T follicular helper cell (primary cell): Measurements from ENCODE around the gene SCAMP2.

Experiments
- DNase-seq: peaks from one replicate; pipeline ENCODE4 v3.0.0-alpha.2; 2020; ENCODE audit warnings: low read depth

The SCAMP2 gene

GRCh38 chr15:74816624-74817369 is 56.4 kb downstream of the SCAMP2 start:
- DNase-seq: no peak

DNA sequence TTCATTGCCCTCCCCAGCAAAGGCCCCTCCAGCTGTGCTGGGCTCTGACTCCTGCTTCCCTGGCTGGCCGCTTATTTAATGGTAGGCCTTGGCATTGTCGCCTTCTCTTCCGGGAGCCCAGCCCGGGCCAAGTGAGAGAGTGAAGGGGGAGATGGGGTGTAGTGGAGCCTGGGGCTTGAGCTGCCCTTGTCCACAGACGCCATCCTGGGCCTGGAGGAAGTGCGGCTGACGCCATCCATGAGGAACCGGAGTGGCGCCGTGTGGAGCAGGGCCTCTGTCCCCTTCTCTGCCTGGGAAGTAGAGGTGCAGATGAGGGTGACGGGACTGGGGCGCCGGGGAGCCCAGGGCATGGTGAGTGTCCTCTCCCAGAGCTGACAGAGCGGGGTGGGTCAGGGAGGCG is 57.2 kb downstream of the SCAMP2 start:
- no peak for DNase-seq

GRCh38 chr15:74815121-74815934 is 57.8 kb downstream of the SCAMP2 start:
- DNase-seq: no peak

GRCh38 chr15:74812533-74812932 is 60.6 kb downstream of the SCAMP2 start, which contains the start of gene LMAN1L:
Gene LMAN1L (plus strand): TSS chr15:74812835. CDS start chr15:74812855, 20 bp downstream.
- DNase-seq: no peak

GRCh38 chr15:74809956-74810355 is 63.2 kb downstream of the SCAMP2 start:
- DNase-seq: no peak

GRCh38 chr15:74809242-74809641 is 63.9 kb downstream of the SCAMP2 start:
- no peak for DNase-seq

GRCh38 chr15:74808840-74809229 is 64.3 kb downstream of the SCAMP2 start:
- no peak for DNase-seq

DNA sequence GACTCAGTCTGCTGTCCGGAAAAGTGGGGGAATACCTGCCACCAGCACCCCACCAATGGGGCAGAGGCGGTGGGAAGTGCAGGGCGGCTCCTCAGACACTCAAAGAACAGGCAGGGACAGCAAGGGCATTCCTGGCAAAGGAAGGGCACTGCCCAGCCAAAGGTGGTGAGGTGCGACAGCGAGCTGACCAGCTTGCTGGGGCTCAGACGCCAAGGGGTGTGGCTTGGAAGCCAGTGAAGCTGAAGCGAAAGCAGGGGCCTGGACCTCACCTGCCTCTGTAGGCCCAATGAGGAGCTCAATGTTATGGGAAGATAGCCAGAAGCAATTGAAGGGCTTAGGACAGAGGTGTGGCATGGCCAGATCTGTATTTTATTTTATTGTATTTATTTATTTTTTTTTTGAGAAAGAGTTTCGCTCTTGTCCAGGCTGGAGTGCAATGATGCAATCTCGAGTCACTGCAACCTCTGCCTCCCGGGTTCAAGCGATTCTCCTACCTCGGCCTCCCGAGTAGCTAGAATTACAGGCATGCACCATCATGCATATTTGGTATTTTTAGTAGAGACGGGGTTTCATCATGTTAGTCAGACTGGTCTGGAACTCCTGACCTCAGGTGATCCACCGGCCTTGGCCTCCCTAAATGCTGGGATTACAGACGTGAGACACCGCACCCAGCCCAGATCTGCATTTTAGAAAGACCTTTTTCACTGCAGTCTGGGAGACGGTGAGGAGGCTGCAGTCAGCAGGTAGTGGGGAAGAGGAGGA is 64.9 kb downstream of the SCAMP2 start:
- DNase-seq: no peak

GRCh38 chr15:74807282-74807681 is 65.9 kb downstream of the SCAMP2 start:
- no peak for DNase-seq

DNA sequence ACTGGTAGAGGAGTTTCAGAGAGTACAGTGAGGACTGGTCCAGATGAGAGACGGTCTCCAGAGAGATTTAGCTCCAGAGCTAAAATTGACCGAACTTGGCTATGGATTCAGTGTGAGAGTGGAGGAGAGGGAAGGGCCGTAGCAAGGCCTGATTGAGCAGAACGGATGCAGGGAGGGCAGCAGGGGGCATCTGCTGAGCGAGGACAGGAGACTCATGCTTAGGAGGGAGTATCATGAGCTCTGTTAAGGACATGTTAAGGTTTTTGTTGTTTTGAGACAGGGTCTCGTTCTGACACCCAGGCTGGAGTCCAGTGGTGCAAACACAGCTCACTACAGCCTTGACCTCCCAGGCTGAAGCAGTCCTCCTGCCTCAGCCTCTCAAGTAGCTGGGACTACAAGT is 68.2 kb downstream of the SCAMP2 start:
- no peak for DNase-seq

DNA sequence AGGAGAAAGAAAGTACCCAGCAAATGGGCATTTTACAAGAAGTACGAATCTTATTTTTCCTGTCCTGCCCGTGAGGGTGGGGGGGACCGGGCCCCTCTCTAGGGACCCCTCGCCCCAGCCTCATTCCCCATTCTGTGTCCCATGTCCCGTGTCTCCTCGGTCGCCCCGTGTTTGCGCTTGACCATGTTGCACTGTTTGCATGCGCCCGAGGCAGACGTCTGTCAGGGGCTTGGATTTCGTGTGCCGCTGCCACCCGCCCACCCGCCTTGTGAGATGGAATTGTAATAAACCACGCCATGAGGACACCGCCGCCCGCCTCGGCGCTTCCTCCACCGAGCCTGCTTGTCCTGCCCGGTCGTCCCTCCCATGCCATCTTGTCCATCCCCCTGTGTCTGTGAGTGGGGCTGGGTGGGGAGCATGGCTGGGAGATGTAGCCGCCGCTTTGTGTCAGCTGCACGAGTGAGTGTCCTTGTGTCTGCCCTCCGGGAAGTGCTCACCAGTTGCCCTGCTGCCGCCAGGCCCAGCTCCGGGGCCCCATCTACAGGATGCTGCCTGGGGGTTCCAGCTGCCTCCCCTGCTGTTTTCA is 70.2 kb downstream of the SCAMP2 start:
- DNase-seq: no peak

- no peak for DNase-seq
These were observed 70.9 kb downstream of the SCAMP2 start for GRCh38 chr15:74802290-74802689.

GRCh38 chr15:74801311-74801997 is 71.7 kb downstream of the SCAMP2 start:
- DNase-seq: no peak

GRCh38 chr15:74800559-74801094 is 72.5 kb downstream of the SCAMP2 start:
- DNase-seq: no peak

DNA sequence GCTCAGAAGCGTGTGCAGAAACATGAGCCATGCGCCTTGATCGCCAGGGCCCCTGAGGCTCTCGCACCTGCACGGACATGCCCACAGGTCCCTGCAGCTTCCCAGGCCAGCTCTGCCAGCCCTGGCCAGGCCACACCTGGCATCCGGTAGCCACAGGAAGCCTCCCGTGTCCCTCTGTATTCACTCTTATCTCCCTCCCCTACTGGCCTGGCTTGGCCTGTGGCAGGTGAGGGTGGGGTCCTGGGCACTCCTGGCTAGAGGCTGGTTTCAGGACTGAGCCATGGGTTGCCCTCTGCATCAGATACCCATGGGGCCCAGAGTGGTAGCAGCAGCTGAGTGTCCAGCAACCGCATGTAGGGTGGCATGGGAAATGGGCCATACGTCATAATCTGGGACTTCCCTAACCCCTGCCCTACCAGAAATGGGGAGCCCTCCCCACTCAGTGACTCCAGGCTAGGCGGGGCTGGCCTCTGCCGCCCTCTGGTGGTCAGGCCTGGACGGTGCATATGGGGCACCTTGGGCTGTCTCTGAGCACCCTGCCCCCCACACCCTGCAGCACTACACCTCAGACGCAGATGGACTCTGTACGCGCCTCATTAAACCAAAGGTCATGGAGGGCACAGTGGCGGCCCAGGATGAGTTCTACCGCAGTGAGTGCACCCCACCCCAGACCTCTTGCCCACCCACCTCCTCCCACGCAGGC is 73.2 kb downstream of the SCAMP2 start:
- DNase-seq: peak; percentile 83

- no peak for DNase-seq
These were observed 73.8 kb downstream of the SCAMP2 start for GRCh38 chr15:74799255-74799855.

DNA sequence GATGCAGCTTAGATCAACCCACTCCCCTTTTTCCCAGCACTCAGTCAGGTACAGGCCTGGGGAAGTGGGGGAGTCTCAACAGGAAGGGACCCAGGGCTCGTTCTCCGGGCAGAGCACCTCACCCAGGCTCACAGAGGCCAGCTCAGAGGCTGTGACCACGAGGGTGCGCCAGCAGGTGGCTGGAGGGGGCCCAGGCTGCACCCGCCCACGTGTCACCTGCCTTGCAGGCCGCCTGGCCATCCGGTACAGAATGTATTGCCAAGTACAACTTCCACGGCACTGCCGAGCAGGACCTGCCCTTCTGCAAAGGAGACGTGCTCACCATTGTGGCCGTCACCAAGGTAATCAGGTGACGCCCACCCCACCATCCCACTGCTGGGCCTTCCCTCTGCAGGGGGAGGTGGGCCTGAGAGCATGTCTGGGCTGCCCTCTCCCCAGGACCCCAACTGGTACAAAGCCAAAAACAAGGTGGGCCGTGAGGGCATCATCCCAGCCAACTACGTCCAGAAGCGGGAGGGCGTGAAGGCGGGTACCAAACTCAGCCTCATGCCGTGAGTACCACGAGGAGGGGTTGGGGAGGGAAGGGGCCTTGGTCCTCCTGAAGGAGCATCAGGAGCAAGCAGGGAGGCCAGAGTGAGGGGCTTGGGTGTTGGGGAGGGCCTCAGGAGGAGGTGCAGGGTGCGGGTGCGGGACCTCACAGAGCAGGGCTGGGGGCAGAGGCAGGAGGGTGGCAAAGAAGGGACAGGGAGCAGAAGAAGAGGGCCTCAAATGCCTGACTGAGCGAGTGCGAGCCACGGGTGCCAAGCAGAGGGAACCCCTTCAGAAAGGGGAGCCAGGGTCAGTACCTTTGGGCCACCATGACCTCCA is 74.5 kb downstream of the SCAMP2 start:
- DNase-seq: no peak

- DNase-seq: no peak
These were observed 77.1 kb downstream of the SCAMP2 start for GRCh38 chr15:74795966-74796625.

DNA sequence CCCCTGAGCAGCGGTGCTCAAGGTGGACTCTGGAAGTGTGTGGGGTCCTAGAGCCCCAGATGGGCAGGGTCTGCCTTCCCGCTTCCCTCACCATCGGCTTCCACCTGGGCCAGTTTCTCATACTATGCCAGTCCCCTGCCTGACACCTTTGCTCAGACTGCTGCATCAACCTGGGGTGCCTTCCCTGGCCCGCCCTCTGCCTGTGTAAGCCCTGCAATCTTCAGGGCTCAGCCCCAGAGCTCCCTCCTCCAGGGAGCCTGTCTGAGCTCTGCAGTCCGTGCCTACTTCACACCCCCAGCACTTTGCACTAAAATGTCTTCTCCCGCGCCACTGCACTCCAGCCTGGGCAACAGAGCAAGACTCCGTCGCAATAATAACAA is 78.2 kb downstream of the SCAMP2 start:
- no peak for DNase-seq
